A673 (cell line): ENCODE data around the gene KMT5B.

Experiments
- EZH2 ChIP-seq: fragments of 200-600 bp; sonication (generic); IDR thresholded peaks from 2 replicates; pipeline ENCODE4 v1.6.1; 2017; ENCODE audit warnings: borderline replicate concordance, low read depth, mild to moderate bottlenecking, mixed read lengths, antibody characterized with exemption, low read length; ENCODE audit not compliant: poor library complexity, severe bottlenecking
- TF ChIP-seq, protein P1 (sequence below): fragments of 300-800, 200-600 bp; sonication (generic); conservative IDR thresholded peaks from 2 replicates; pipeline ENCODE4 v1.5.1; 2017; ENCODE audit warnings: low read depth, mild to moderate bottlenecking, antibody characterized with exemption, low read length, moderate library complexity, mixed read lengths

DNA sequence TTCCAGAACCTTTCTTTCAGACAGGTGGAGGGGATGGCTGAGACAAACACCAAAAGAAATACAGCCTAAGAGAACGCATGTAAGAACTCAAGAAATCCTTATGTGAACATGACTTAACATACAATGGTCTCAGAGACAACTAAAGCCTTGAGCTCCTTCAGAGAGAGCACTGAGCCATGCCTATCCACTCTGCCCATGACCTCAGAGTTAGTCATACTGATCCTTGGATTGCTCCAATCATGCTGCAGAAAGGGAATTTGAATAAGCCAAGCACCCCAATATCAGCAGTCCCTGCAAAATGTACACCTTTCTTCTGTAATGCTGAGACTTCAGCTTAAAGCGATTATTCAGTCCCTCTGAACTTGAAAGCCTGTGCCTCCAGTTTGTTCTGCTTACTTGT lies 48.7 kb downstream of the KMT5B start:
- TF ChIP-seq, protein P1, sequence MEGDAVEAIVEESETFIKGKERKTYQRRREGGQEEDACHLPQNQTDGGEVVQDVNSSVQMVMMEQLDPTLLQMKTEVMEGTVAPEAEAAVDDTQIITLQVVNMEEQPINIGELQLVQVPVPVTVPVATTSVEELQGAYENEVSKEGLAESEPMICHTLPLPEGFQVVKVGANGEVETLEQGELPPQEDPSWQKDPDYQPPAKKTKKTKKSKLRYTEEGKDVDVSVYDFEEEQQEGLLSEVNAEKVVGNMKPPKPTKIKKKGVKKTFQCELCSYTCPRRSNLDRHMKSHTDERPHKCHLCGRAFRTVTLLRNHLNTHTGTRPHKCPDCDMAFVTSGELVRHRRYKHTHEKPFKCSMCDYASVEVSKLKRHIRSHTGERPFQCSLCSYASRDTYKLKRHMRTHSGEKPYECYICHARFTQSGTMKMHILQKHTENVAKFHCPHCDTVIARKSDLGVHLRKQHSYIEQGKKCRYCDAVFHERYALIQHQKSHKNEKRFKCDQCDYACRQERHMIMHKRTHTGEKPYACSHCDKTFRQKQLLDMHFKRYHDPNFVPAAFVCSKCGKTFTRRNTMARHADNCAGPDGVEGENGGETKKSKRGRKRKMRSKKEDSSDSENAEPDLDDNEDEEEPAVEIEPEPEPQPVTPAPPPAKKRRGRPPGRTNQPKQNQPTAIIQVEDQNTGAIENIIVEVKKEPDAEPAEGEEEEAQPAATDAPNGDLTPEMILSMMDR = no peak
- no peak for TF ChIP-seq EZH2
